Measurements from ENCODE around the gene STAB1.

- no peak for TF ChIP-seq ZC3H10 (CRISPR knock-in tag; IDR thresholded peaks at IDR 0.05)
- TF ChIP-seq PATZ1 (CRISPR knock-in tag; IDR thresholded peaks at IDR 0.05; ENCODE audit: borderline replicate concordance), result no peak
These were observed 33.3 kb upstream of the STAB1 start for GRCh38 chr3:52461874-52462273.
